Activated CD8-positive, alpha-beta memory T cell treated with anti-CD3 and anti-CD28 coated beads for 1 hour (primary cell): ENCODE measurements around the gene ZNF773.

ENCODE experiments used
- DNase-seq, 2 donors: peaks; one replicate each; pipeline ENCODE4 v3.0.0-alpha.2; 2020; ENCODE audit warnings: low read depth in 1 of 2; ENCODE audit errors: extremely low read depth in 1 of 2

The ZNF773 gene

GRCh38 chr19:57557659-57558058 is 57.9 kb downstream of the ZNF773 start:
- no peak for DNase-seq
